Measurements from ENCODE around the gene THADA. TPM values are rescaled to one million over a fixed set of nuclear protein-coding genes. Genes with fewer than 3 reads are reported as not detected.
A peak's percentile ranks its signal among the peaks of the same experiment; 100 is the strongest.

The THADA gene
- total RNA-seq, 1 experiment from 2014 or later = 27.5 TPM

- TF ChIP-seq AFF4 (CRISPR knock-in tag; IDR thresholded peaks at IDR 0.05; ENCODE audit: borderline replicate concordance) (no peak), ZMAT4 (CRISPR knock-in tag; IDR thresholded peaks at IDR 0.05) (no peak), TEAD4 (CRISPR knock-in tag; IDR thresholded peaks at IDR 0.05) (no peak), FOXJ3 (CRISPR knock-in tag; IDR thresholded peaks at IDR 0.05; ENCODE audit: borderline replicate concordance) (no peak), SOX15 (CRISPR knock-in tag; IDR thresholded peaks at IDR 0.05) (no peak), ESRRA (CRISPR knock-in tag; IDR thresholded peaks at IDR 0.05; ENCODE audit: borderline replicate concordance) (no peak), NR1H2 (CRISPR knock-in tag; IDR thresholded peaks at IDR 0.05) (no peak), SMAD3 (CRISPR knock-in tag; IDR thresholded peaks at IDR 0.05; ENCODE audit: borderline replicate concordance) (no peak), ZNF138 (CRISPR knock-in tag; conservative IDR thresholded peaks at IDR 0.05) (no peak), NFATC4 (CRISPR knock-in tag; IDR thresholded peaks at IDR 0.05) (no peak)
These were observed 27.2 kb upstream of the THADA start (continued) for GRCh38 chr2:43622931-43623451.

GRCh38 chr2:43619511-43619910, 23.7 kb upstream of the THADA start:
- DNase-seq (ENCODE audit: low spot score) (no peak), ATAC-seq (no peak)
- no peaks in the 10 kb centered on the region for H3K27me3 Mint-ChIP-seq (ENCODE audit: low read depth)
- H3K27ac Mint-ChIP-seq = no peak overlapping the region
- no peaks in the 10 kb centered on the region for H3K4me1 Mint-ChIP-seq
- CTCF ChIA-PET = no interaction called here
- H3K36me3 Mint-ChIP-seq = no peaks in the 10 kb centered on the region
- TF ChIP-seq TP53 (CRISPR knock-in tag; IDR thresholded peaks at IDR 0.05) (no peak), NR1H2 (CRISPR knock-in tag; IDR thresholded peaks at IDR 0.05) (no peak), ZNF532 (CRISPR knock-in tag; IDR thresholded peaks at IDR 0.05; ENCODE audit: borderline replicate concordance) (no peak), GTF2I (CRISPR knock-in tag; conservative IDR thresholded peaks at IDR 0.05) (no peak), ZNF121 (CRISPR knock-in tag; IDR thresholded peaks at IDR 0.05) (peak; percentile 51; the same call in 1 of the 2 replicates), NR2C2 (CRISPR knock-in tag; IDR thresholded peaks at IDR 0.05) (no peak), ERG (CRISPR knock-in tag; IDR thresholded peaks at IDR 0.05) (no peak), ESRRA (CRISPR knock-in tag; IDR thresholded peaks at IDR 0.05; ENCODE audit: borderline replicate concordance) (no peak)
- peaks cover 8% of the 10 kb centered on the region for H3K9me3 Mint-ChIP-seq
- POLR2A ChIA-PET = no interaction called here
- H3K4me3 Mint-ChIP-seq = no peak overlapping the region
